Activated CD4-positive, alpha-beta T cell treated with anti-CD3 and anti-CD28 coated beads, Interleukin-2, amount 50 U/mL, for 48 hours (primary cell): ENCODE data around the gene COQ4.

Source experiments
- DNase-seq, 2 experiments: peaks; one replicate each; pipeline ENCODE4 v3.0.0-alpha.2; 2020

Gene COQ4

GRCh38 chr9:128342971-128343680, 20.5 kb downstream of the COQ4 start:
- DNase-seq: no peak

GRCh38 chr9:128343855-128344254, 21.2 kb downstream of the COQ4 start:
- DNase-seq: no peak

GRCh38 chr9:128344931-128345605, 22.4 kb downstream of the COQ4 start:
- no peak for DNase-seq

- no peak for DNase-seq
Observed at GRCh38 chr9:128349125-128349524, 26.5 kb downstream of the COQ4 start.

GRCh38 chr9:128349772-128350171, 27.1 kb downstream of the COQ4 start:
- no peak for DNase-seq

- DNase-seq: no peak
Observed at GRCh38 chr9:128355451-128355850, 32.8 kb downstream of the COQ4 start.

GRCh38 chr9:128358090-128358489, 35.5 kb downstream of the COQ4 start:
- DNase-seq: no peak

- DNase-seq: no peak
Observed at GRCh38 chr9:128358861-128359260, 36.2 kb downstream of the COQ4 start.

- DNase-seq: no peak
Observed at GRCh38 chr9:128360826-128361225, 38.2 kb downstream of the COQ4 start.

GRCh38 chr9:128361296-128361985, 38.8 kb downstream of the COQ4 start:
- DNase-seq: peak; percentile 6 to 7

- DNase-seq: peak; percentile 74 to 80
Observed at GRCh38 chr9:128361986-128362646, 39.5 kb downstream of the COQ4 start.

- DNase-seq: no peak
Observed at GRCh38 chr9:128362774-128363173, 40.1 kb downstream of the COQ4 start.

- DNase-seq: no peak
Observed at GRCh38 chr9:128365525-128365924, 42.9 kb downstream of the COQ4 start.

- no peak for DNase-seq
Observed at GRCh38 chr9:128369024-128369706, 46.5 kb downstream of the COQ4 start.

- DNase-seq: no peak
Observed at GRCh38 chr9:128370367-128370751, 47.7 kb downstream of the COQ4 start.

GRCh38 chr9:128370752-128371629, 48.4 kb downstream of the COQ4 start, which contains the start of gene URM1:
Gene URM1, plus strand, starts transcription at chr9:128371374. Its CDS starts 7 bp downstream, at chr9:128371381.
- peak; percentile 94 to 95 for DNase-seq

- DNase-seq: no peak
Observed at GRCh38 chr9:128371630-128372117, 49.0 kb downstream of the COQ4 start.

- DNase-seq: no peak
Observed at GRCh38 chr9:128372188-128372641, 49.6 kb downstream of the COQ4 start.

GRCh38 chr9:128372784-128373183, 50.1 kb downstream of the COQ4 start:
- DNase-seq: no peak

GRCh38 chr9:128374221-128374675, 51.6 kb downstream of the COQ4 start:
- DNase-seq: no peak

GRCh38 chr9:128375865-128376264, 53.2 kb downstream of the COQ4 start:
- no peak for DNase-seq
